SIG-M5 treated with dmso at 0.1 percent for 504 hours (cell line): ENCODE results near the gene FAHD2B.
"Not testable (repeated sequence)": the region's sequence is repeated elsewhere in the genome, so short reads cannot be mapped to it uniquely, and the experiment has no call there.

Source experiments
- DNase-seq: peaks from one replicate; lab custom pipeline; 2025; ENCODE audit not compliant: unreplicated experiment; lab: John Stamatoyannopoulos, UW

The FAHD2B gene

DNA sequence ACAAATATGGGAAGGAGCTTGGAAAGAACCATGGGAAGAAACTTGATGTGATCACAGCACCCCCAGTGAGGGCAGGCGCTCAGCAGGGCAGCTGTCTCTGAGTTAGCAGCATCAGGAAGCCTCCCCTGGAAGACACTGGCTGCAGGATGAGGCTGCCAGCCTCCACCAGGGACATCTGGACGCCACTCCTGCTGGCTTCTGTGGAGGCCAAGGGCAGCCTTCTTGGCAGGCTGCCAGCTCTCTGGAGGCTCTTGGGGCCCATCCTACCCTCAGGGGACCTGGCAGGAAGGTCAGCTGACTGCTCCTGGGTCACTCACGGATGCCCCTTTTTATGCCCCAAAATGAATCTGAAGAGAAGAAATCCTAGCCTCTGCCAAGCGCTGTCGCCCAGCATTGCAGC is 26.0 kb downstream of the FAHD2B start:
- DNase-seq = not testable (repeated sequence)

DNA sequence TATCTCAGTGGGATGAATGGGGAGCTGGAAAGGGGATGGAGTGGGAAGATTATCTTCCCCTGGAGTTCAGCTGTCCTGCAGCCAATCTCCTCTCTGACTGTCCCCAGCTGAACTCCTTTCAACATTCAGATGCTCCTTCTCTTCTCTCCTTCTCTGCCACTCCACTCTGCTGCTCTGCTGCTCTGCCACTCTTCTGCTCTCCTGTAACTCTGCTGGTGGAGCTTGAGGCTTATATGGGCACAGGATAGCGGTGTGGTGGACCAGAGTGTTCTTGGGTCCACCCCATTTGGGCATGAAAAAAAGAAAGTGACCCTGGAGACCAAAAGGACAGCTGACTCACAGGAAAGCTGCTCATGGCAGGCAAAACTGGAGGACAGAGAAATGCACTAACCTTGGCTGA is 26.6 kb downstream of the FAHD2B start:
- no peak for DNase-seq

GRCh38 chr2:97067279-97068004 is 27.2 kb downstream of the FAHD2B start:
- no peak for DNase-seq

- DNase-seq = not testable (repeated sequence)
Measured at GRCh38 chr2:97066030-97066429, 28.7 kb downstream of the FAHD2B start.

GRCh38 chr2:97062020-97062419 is 32.7 kb downstream of the FAHD2B start:
- DNase-seq = not testable (repeated sequence)

GRCh38 chr2:97059782-97060181 is 34.9 kb downstream of the FAHD2B start:
- not testable (repeated sequence) for DNase-seq

DNA sequence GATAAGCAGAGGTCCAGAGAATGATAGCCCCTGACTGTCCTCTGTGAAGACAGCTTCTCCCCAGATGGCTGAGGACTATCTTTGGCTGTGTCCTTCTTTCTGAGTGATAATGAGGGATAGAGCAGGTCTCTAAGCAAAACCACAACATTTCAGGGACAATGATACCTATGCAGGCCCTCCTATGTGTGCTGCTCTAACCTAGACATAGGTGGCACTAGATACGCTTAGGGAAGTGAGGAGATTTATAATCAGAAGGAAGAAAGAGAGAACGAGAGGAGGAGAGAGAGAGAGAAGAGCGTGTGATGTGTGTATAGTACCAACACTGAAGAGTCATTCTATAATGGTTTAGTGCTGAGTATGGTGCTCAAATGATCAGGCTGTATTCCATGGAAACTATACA is 38.5 kb downstream of the FAHD2B start:
- not testable (repeated sequence) for DNase-seq

GRCh38 chr2:97050032-97050431 is 44.6 kb downstream of the FAHD2B start:
- not testable (repeated sequence) for DNase-seq

- DNase-seq = not testable (repeated sequence)
Measured at GRCh38 chr2:97048448-97048847, 46.2 kb downstream of the FAHD2B start.

- DNase-seq = not testable (repeated sequence)
Measured at GRCh38 chr2:97046676-97047075, 48.0 kb downstream of the FAHD2B start.

- not testable (repeated sequence) for DNase-seq
Measured at GRCh38 chr2:97045895-97046499, 48.7 kb downstream of the FAHD2B start.
